H9 (cell line): ENCODE results near the gene TTN. TPM values are rescaled to one million over a fixed set of nuclear protein-coding genes. Genes with fewer than 3 reads are reported as not detected.

Source experiments
- DNase-seq: peaks from one replicate; pipeline ENCODE4 v3.0.0-alpha.2; 2017
- H2AFZ ChIP-seq: one replicate; pipeline ENCODE4 v1.6.1; 2013; ENCODE audit warnings: mild to moderate bottlenecking, low read length, control low read depth, moderate library complexity
- H2AK5ac ChIP-seq: 2 replicates; pipeline ENCODE4 v1.6.1; 2013; ENCODE audit warnings: low read length, control low read depth, mixed read lengths; ENCODE audit not compliant: insufficient read length
- H2BK120ac ChIP-seq: one replicate; pipeline ENCODE4 v1.6.1; 2013; ENCODE audit warnings: low read depth, mild to moderate bottlenecking, low read length, control low read depth, inconsistent platforms; ENCODE audit not compliant: poor library complexity, severe bottlenecking
- H2BK12ac ChIP-seq: 2 replicates; pipeline ENCODE4 v1.6.1; 2013; ENCODE audit warnings: low read length, control low read depth, mixed read lengths, low read depth; ENCODE audit not compliant: insufficient read length
- H2BK15ac ChIP-seq: 2 replicates; pipeline ENCODE4 v1.6.1; 2013; ENCODE audit warnings: low read depth, low read length, control low read depth
- H2BK20ac ChIP-seq: one replicate; pipeline ENCODE4 v1.6.1; 2013; ENCODE audit warnings: low read depth, mild to moderate bottlenecking, low read length, control low read depth, inconsistent platforms; ENCODE audit not compliant: poor library complexity, severe bottlenecking
- H2BK5ac ChIP-seq: 2 replicates; pipeline ENCODE4 v1.6.1; 2013; ENCODE audit warnings: low read length, control low read depth, mixed read lengths; ENCODE audit not compliant: insufficient read length
- H3K14ac ChIP-seq: 2 replicates; pipeline ENCODE4 v1.6.1; 2013; ENCODE audit warnings: low read length, control low read depth; ENCODE audit not compliant: insufficient read depth
- H3K18ac ChIP-seq: 2 replicates; pipeline ENCODE4 v1.6.1; 2013; ENCODE audit warnings: low read depth, mild to moderate bottlenecking, mixed read lengths, low read length, control low read depth; ENCODE audit not compliant: insufficient read length
- H3K23ac ChIP-seq: 2 replicates; pipeline ENCODE4 v1.6.1; 2013; ENCODE audit warnings: low read length, control low read depth, mixed read lengths, low read depth; ENCODE audit not compliant: insufficient read length
- H3K23me2 ChIP-seq: 2 replicates; pipeline ENCODE4 v1.6.1; 2013; ENCODE audit warnings: low read depth, mild to moderate bottlenecking, mixed read lengths, low read length, control low read depth; ENCODE audit not compliant: insufficient read length, poor library complexity, severe bottlenecking
- H3K27ac ChIP-seq: 2 replicates; pipeline ENCODE4 v1.5.1; 2013; ENCODE audit warnings: low read length, control low read depth, mixed read lengths, low read depth; ENCODE audit not compliant: insufficient read length
- H3K27me3 ChIP-seq: 2 replicates; pipeline ENCODE4 v1.6.1; 2013; ENCODE audit warnings: low read length, control low read depth, inconsistent platforms; ENCODE audit not compliant: insufficient read depth
- H3K4ac ChIP-seq: 2 replicates; pipeline ENCODE4 v1.6.1; 2013; ENCODE audit warnings: low read depth, mild to moderate bottlenecking, control low read depth, inconsistent platforms, low read length, moderate library complexity
- H3K4me1 ChIP-seq: 2 replicates; pipeline ENCODE4 v1.6.1; 2013; ENCODE audit warnings: low read length, control low read depth, inconsistent platforms; ENCODE audit not compliant: insufficient read depth
- H3K4me2 ChIP-seq: 2 replicates; pipeline ENCODE4 v1.6.1; 2013; ENCODE audit warnings: low read length, control low read depth, mixed read lengths; ENCODE audit not compliant: insufficient read length, insufficient read depth
- H3K56ac ChIP-seq: 2 replicates; pipeline ENCODE4 v1.6.1; 2013; ENCODE audit warnings: low read depth, mild to moderate bottlenecking, mixed read lengths, low read length, control low read depth; ENCODE audit not compliant: insufficient read length
- H3K79me1 ChIP-seq: 2 replicates; pipeline ENCODE4 v1.6.1; 2013; ENCODE audit warnings: low read depth, mild to moderate bottlenecking, moderate library complexity, low read length, control low read depth, inconsistent platforms; ENCODE audit not compliant: insufficient read depth, poor library complexity, severe bottlenecking
- H3K79me2 ChIP-seq: 2 replicates; pipeline ENCODE4 v1.6.1; 2013; ENCODE audit warnings: low read length, control low read depth, inconsistent platforms; ENCODE audit not compliant: insufficient read depth
- H3K9ac ChIP-seq: 2 replicates; pipeline ENCODE4 v1.6.1; 2013; ENCODE audit warnings: low read length, control low read depth, mixed read lengths; ENCODE audit not compliant: insufficient read length; ENCODE audit errors: extremely low read depth
- H3K9me3 ChIP-seq: one replicate; pipeline ENCODE4 v1.6.1; 2013; ENCODE audit warnings: low read depth, low read length, inconsistent platforms; ENCODE audit not compliant: control insufficient read depth
- H3T11ph ChIP-seq: one replicate; pipeline ENCODE4 v1.6.1; 2013; ENCODE audit warnings: mild to moderate bottlenecking, low read length, control low read depth, inconsistent platforms
- H4K20me1 ChIP-seq: one replicate; pipeline ENCODE4 v1.6.1; 2013; ENCODE audit not compliant: control insufficient read depth, insufficient read length, insufficient read depth
- H4K5ac ChIP-seq: 2 replicates; pipeline ENCODE4 v1.6.1; 2013; ENCODE audit warnings: low read depth, mild to moderate bottlenecking, mixed read lengths, low read length, control low read depth; ENCODE audit not compliant: insufficient read length
- H4K8ac ChIP-seq: replicated peaks from 2 replicates; pipeline ENCODE4 v1.6.1; 2013; ENCODE audit warnings: low read length, control low read depth, mixed read lengths, low read depth; ENCODE audit not compliant: insufficient read length
- H4K91ac ChIP-seq: 2 replicates; pipeline ENCODE4 v1.6.1; 2013; ENCODE audit warnings: low read depth, mild to moderate bottlenecking, moderate library complexity, mixed read lengths, low read length, control low read depth; ENCODE audit not compliant: insufficient read length
- H3K27ac Mint-ChIP-seq, 3 experiments: 2 replicates in 2 of 3; 3 replicates in 1 of 3; pipeline ENCODE4 v1.8.0; 2020 to 2021; ENCODE audit warnings: mixed read lengths in 3 of 3, mild to moderate bottlenecking in 1 of 3, moderate library complexity in 1 of 3
- H3K27me3 Mint-ChIP-seq: 2 replicates; pipeline ENCODE4 v1.8.0; 2021; ENCODE audit warnings: low read depth, mild to moderate bottlenecking, moderate library complexity, mixed read lengths
- H3K36me3 Mint-ChIP-seq, 3 experiments: 2 replicates in 2 of 3; 3 replicates in 1 of 3; pipeline ENCODE4 v1.8.0; 2020 to 2021; ENCODE audit warnings: low read depth in 3 of 3, mixed read lengths in 3 of 3; ENCODE audit not compliant: insufficient read depth in 1 of 3
- H3K4me1 Mint-ChIP-seq, 2 experiments: 2 replicates each; pipeline ENCODE4 v1.8.0; 2020; ENCODE audit warnings: mixed read lengths in 2 of 2
- H3K4me3 Mint-ChIP-seq, 2 experiments: 2 replicates in 1 of 2; 3 replicates in 1 of 2; pipeline ENCODE4 v1.8.0; 2020 to 2021; ENCODE audit warnings: mild to moderate bottlenecking in 2 of 2, mixed read lengths in 2 of 2, moderate library complexity in 1 of 2
- H3K9me3 Mint-ChIP-seq, 2 experiments: 2 replicates in 1 of 2; 3 replicates in 1 of 2; pipeline ENCODE4 v1.8.0; 2020; ENCODE audit warnings: mild to moderate bottlenecking in 2 of 2, mixed read lengths in 2 of 2, moderate library complexity in 1 of 2
- CTCF ChIP-seq: fragments of 200-600 bp; sonication (generic); conservative IDR thresholded peaks from 3 replicates; pipeline ENCODE4 v1.8.0; 2021; ENCODE audit warnings: antibody characterized with exemption, mild to moderate bottlenecking
- WGBS: extraction: QIAGEN DNeasy Blood & Tissue Kit; methylation state at CpG from one replicate; pipeline ENCODE4 v1.1.7; 2013; ENCODE audit warnings: missing lambda C conversion rate, low lambda C conversion rate, mixed read lengths; ENCODE audit not compliant: insufficient read length; ENCODE audit errors: extremely low coverage; 5-methylcytosine and 5-hydroxymethylcytosine counted together
- total RNA-seq: library from RNA; stranded (reverse); gene quantifications from 2 replicates; pipeline ENCODE4 v1.2.1, GENCODE V29; 2021

TTN gene
- total RNA-seq, 1 experiment from 2014 or later = 0.70 TPM

- Histone ChIP-seq H3K4me2 (no peak overlapping the region), H2BK12ac (no peak overlapping the region), H2AFZ (no peak overlapping the region), H3K14ac (no peak overlapping the region), H3K9ac (no peak overlapping the region), H3K18ac (no peak overlapping the region), H2BK5ac (no peak overlapping the region), H3K56ac (no peak overlapping the region), H3K27me3 (no peaks in the 10 kb centered on the region), H3K79me1 (no peaks in the 10 kb centered on the region), H3K4me1 (no peaks in the 10 kb centered on the region), H2AK5ac (no peak overlapping the region), H4K20me1 (no peaks in the 10 kb centered on the region), H3K4ac (no peak overlapping the region), H2BK15ac (no peak overlapping the region), H4K91ac (no peak overlapping the region), H3K27ac (no peak overlapping the region), H3K23ac (no peak overlapping the region), H4K5ac (no peak overlapping the region), H4K8ac (no peak overlapping the region), H2BK20ac (no peak overlapping the region), H3K79me2 (no peaks in the 10 kb centered on the region), H3T11ph (no peak overlapping the region), H2BK120ac (no peak overlapping the region), H3K23me2 (no peaks in the 10 kb centered on the region), H3K9me3 (no peaks in the 10 kb centered on the region)
- no peaks in the 10 kb centered on the region for H3K4me1 Mint-ChIP-seq
- H3K27me3 Mint-ChIP-seq = no peaks in the 10 kb centered on the region
- H3K36me3 Mint-ChIP-seq = no peaks in the 10 kb centered on the region
- no peak for DNase-seq
- H3K9me3 Mint-ChIP-seq = no peaks in the 10 kb centered on the region
- no peak for TF ChIP-seq CTCF
- no CpG with 5 or more reads among the region's 10 CpGs for WGBS
- no peak overlapping the region for H3K27ac Mint-ChIP-seq
- H3K4me3 Mint-ChIP-seq = no peak overlapping the region
Observed at GRCh38 chr2:178783889-178784288, 23.3 kb downstream of the TTN start.
